CD4-positive, alpha-beta T cell treated with Interleukin-1 beta for 1 hour (primary cell): ENCODE results near the gene RNF224.
"Not testable (repeated sequence)": the region's sequence is repeated elsewhere in the genome, so short reads cannot be mapped to it uniquely, and the experiment has no call there.

Experiments
- DNase-seq, 2 donors: peaks; one replicate each; pipeline ENCODE4 v3.0.0-alpha.2; 2020 to 2022

The RNF224 gene

DNA sequence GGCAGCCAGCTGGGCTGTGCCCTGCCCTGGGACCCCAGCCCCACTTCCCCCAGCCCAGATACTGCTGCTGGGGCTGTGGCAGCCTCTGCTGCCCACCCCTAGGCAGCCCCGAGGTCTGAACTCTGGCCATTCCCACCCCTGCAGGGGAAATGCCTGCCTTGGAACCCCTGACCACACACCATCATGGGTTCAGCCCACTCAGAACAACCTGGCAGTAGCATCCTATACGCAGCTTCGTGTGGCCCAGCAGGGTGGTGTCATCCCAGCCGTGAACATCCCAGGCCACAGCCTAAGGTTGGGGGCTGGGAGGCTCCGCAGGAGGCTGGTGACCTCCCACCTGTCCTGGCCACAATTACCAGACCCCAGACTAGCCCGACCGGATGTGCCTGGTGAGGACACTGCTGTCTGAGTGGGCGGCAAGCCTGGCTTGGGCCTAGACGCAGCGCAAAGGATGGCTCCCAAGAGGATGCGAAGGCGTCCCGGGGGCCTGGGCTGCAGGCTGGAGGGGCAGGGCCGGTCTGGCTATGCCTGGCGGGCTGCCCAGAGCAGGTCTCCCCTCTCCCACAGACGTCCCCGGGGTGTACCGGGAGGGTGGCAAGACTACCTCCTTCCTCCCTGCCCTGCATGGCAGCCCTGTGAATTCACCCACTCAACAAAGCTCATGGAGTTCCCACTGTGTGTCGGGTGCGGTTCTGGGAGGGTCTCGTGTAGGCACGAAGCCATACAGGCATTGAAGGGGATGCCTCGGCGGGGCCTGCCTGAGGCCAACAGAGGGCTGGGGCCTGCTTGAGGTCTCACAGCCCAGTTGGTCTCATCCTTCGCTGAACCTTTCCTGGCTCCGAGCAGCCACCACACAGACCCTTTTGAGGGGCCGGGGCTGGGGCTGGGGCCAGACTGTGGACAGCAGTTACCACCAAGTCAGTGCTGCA, 1.9 kb downstream of the RNF224 start:
- DNase-seq = no peak

DNA sequence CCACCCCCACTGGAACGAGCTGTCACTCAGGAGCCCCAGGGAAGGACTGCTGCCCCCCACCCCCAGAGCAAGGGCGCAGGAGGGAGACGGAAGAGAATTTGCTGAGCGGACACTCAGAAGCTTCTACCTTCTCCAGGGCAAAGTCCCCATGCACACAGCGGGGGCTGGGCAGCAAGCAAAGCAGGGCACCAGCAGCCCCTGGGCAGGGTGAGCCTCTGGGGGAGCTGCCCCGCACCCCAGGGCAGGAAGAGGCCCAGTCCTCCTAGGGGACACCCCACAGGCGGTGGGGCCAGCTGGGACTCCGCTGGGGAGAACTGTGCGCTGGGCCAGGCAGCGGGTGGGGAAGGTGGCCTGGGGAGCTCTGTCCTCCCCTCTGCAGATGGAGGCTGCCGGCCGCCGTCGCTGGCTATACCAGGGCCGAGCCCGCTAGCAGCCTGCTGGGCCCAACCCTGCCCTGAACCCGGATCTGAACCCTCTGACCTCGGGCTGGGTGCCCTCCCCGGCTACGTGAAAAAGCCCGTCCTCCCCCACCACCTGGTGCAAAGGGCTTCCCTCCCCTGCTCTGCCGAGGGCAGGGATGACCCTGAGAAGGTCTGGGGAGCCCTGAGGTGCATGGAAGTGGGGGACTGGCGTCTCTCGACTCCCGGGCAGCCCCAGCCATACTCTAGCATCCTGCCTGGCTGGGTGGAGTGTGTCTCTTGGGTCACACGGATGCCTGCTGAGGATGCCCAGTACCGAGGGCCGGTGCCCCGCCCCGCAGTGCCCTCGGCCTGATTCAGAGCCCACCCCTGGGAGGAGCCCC, 2.8 kb downstream of the RNF224 start:
- DNase-seq = no peak

DNA sequence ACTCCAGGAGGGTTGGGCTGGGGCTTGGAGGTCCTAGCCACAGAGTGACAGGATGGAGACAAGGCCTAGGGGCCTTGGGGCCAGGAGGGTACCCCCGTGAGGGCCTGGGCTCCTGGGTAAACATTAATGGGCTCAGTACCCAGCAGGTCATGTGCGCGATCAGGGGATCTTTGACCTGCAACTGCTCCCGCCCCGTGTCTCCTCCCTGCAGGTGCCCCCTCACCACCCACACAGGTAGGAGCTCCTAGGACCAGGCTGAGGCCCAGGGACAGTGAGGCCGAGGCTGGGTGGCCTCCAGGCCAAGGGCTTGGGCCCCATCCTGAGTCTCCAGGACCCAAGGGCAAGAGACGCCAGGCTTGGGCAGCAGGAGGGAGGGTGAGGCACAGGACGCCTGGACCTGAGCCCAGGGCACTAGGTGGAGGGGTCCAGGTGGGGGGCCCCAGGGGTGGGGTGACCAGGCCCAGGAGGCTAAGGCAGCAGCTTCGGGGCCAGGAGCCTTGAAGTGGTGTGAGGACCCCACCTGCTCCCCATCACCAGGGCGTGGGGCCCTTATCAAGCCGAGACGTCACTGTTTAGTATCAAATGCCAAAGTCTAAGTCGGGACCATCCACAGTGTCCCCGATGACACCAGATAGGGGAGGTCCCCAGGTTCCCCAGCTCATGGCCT, 3.5 kb downstream of the RNF224 start, which contains the start of gene SLC34A3:
TSS of gene SLC34A3 (plus strand) at position 197 of the 667 bp plus-strand sequence. CDS start 802 bp downstream, outside the sequence.
- DNase-seq = no peak

DNA sequence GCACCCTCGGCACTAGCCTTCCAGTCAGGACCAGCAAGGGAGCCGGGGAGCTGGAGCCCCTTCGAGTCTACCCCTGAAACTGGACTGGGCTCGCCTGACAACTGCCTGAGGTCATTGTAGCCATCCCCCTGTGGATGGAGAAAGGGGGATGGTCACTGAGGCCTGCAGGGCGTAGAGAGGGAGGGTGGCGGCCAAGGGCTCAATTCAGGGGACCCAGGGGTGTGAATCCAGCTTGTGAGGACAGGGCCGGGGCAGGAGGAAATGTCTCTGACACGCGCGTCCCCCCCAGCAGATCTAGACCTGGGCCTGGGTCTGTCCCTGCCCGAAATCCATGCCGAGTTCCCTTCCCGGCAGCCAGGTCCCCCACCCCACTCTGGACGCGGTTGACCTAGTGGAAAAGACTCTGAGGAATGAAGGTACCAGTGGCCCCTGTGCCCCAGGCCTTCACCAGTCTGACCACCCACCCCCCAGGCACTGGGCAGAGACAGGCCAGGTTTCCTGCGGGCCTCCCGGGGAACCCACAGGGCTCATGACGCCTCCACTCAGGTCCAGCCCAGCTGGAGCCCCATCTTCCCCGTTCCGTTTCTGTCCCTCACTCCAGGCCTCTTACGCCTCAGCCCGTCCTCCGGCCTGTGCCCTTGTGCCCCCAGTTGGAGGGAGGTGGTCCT, 4.2 kb downstream of the RNF224 start:
- no peak for DNase-seq

DNA sequence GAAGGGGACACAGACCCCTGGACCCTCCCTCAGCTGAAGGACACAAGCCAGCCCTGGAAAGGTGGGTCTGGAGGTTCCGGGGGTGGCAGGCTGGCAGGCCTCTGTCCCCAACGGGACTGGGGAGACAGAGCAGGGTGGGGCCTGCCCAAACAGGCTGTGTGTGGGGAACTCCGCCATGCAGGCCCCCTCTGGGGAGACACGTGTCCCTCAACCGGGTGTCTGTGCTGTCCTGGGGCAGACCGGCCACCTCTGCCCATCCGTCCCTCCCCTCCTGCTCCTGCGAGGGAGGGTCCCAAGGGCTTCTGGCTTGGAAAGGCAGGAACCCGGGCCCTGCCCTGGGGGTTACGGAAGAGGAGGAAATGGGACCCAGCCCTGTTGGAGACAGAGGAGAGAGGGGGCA, 4.8 kb downstream of the RNF224 start:
- DNase-seq = no peak

DNA sequence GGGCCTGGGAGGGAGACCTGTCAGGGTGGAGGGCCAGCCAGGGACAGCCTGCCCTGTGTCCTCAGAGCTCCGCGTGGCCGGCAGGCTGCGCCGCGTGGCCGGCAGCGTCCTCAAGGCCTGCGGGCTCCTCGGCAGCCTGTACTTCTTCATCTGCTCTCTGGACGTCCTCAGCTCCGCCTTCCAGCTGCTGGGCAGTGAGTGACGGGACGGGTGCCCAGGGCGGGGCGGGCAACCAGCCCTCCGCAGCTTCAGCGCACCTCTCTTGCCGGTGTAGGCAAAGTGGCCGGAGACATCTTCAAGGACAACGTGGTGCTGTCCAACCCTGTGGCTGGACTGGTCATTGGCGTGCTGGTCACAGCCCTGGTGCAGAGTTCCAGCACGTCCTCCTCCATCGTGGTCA, 5.2 kb downstream of the RNF224 start:
- DNase-seq = no peak

DNA sequence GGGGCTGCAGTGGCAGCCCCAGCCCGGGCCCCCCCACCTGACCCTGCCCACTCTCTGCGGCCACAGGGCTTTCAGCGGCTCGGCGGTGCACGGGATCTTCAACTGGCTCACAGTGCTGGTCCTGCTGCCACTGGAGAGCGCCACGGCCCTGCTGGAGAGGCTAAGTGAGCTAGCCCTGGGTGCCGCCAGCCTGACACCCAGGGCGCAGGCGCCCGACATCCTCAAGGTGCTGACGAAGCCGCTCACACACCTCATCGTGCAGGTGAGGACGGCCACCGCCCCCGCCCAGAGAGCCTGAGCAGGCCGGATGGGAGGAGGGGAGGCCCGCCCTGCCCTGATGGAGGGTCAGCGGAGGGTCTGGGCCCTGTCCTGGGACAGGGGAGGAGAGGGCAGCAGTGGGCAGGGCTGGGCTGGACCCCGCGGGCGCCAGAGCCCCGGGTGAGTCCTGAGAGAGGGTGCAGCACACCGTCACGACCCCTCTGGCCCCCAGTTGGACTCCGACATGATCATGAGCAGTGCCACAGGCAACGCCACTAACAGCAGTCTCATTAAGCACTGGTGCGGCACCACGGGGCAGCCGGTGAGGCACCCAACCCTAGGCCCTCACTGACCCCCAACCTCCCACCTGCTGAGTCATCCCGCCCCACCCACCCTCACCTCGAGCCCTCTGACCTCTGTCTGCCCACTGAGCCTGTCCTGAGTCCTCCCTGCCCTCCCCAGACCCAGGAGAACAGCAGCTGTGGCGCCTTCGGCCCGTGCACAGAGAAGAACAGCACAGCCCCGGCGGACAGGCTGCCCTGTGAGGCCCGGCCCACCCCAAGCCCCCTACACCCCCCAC, 6.1 kb downstream of the RNF224 start:
- no peak for DNase-seq

DNA sequence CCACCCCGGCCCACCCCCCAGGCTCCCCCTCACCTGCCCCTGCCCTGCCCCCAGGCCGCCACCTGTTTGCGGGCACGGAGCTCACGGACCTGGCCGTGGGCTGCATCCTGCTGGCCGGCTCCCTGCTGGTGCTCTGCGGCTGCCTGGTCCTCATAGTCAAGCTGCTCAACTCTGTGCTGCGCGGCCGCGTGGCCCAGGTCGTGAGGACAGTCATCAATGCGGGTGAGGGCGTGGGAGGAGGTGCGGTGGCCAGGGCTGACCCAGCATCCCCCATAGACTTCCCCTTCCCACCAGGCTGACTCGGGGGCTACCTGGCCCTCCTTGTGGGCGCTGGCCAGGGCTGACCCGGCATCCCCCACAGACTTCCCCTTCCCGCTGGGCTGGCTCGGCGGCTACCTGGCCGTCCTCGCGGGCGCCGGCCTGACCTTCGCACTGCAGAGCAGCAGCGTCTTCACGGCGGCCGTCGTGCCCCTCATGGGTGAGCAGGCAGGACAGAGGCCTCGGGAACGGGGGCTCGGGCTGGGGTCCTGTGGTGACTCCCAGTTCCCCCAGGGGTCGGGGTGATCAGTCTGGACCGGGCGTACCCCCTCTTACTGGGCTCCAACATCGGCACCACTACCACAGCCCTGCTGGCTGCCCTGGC, 6.9 kb downstream of the RNF224 start:
- no peak for DNase-seq

DNA sequence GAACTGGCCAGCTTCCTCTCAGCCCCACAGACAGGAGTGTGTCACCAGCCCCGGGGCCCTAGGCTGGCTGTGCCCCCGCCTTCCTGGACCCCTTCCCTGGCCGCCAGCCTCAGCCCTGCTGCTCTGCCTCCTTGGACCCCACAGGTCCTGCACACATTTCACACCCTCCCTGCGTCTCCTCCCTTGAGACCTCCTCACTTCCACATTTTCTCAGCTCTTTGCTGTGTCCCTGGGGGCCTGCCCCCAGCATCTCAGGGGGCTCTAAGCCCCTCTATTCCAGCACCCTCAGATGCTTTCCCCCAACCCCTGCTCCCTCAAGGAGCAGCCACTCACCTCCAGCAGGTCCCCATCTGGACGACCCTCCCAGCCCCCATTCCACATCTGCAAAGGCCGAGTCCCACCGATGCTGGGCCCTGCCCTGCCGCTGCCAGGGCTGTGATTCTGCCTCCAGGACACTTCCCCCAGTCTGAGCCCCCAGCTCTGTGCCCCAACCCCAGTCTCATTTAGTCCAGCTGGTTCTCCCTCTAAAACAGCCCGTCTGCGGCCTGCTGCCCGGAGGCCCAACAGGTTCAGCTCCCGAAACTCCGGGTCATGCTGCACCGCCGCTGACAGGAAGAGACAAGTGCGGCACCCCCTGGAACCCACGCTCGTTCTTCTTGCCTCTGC, 7.6 kb downstream of the RNF224 start:
- DNase-seq = no peak

DNA sequence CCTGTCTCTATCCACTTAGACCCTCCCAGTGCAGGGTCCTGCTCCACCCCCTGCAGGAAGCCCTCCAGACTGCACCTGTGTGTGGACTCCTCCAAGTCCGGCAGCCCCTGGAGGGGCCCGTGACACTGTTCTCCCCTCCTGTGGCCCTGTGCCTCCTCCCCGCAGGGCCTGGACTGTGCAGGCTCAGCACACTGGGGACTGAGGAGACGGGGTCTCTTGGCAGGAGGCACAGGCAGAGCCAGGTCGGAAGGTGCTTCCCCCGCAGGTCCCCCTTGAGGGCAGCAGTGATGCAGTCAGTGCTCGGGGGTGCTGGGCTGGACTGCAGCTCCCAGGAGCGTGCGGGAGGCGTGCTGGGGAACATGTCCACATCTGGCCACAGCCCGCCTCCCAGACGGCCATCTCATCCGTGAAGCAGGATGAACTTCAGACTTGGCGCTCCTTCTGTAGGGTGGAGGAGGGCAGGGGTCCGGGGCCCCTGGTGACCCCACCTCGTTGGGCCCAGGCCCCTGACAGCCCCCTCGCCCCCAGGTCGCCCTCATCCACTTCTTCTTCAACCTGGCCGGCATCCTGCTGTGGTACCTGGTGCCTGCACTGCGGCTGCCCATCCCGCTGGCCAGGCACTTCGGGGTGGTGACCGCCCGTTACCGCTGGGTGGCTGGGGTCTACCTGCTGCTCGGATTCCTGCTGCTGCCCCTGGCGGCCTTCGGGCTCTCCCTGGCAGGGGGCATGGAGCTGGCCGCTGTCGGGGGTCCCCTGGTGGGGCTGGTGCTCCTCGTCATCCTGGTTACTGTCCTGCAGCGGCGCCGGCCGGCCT, 8.3 kb downstream of the RNF224 start:
- no peak for DNase-seq

DNA sequence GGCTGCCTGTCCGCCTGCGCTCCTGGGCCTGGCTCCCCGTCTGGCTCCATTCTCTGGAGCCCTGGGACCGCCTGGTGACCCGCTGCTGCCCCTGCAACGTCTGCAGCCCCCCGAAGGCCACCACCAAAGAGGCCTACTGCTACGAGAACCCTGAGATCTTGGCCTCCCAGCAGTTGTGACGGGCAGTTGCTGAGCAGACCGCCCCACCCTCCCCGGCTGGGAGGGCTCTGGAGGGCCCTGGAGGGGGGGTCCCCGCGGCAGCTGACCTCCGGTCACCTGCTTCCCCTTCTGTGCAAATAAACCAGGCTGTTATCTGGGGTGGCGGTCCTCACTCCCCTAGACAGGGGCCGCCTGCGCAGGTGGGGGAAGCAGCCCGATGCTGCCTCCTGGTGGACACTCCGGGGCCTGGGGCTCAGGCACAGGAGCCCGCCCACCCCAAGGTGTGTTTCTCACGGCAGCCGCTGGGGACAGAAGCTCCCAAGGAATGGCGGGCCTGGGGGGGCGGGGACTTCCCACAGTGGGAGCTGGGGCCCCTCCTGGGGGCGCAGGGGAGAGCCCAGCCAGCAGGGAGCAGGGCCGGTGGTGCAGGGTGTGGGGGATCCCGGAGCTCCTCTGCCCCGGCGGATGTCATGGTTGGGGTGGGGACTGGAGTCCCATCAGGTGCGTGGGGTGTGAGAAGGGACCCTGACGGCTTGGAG, 9.1 kb downstream of the RNF224 start:
- DNase-seq = peak; percentile 90 to 91

DNA sequence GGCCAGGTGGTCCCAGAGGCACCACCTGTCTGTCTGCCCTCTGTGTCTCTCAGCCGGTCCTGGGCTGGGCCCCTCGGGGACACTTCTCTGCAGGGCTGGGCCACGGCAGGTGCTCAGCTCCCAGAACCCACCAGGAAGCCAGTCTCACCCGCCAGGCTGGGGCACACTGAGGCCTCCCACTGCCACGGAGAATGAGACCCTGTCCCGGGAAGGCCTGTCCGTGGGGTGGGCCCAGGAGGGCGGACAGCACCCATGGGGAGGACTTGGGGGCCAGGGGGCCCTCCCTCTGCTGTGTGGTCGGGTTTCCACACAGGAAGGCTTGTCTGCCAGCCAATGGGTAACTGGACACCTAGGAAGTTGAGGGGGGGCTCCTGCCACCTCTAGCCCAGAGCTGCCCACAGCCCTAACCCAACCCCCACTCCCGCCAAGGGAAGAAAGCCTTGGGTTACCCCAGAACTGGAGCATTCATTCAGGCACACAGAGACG, 9.7 kb downstream of the RNF224 start:
- DNase-seq = no peak

DNA sequence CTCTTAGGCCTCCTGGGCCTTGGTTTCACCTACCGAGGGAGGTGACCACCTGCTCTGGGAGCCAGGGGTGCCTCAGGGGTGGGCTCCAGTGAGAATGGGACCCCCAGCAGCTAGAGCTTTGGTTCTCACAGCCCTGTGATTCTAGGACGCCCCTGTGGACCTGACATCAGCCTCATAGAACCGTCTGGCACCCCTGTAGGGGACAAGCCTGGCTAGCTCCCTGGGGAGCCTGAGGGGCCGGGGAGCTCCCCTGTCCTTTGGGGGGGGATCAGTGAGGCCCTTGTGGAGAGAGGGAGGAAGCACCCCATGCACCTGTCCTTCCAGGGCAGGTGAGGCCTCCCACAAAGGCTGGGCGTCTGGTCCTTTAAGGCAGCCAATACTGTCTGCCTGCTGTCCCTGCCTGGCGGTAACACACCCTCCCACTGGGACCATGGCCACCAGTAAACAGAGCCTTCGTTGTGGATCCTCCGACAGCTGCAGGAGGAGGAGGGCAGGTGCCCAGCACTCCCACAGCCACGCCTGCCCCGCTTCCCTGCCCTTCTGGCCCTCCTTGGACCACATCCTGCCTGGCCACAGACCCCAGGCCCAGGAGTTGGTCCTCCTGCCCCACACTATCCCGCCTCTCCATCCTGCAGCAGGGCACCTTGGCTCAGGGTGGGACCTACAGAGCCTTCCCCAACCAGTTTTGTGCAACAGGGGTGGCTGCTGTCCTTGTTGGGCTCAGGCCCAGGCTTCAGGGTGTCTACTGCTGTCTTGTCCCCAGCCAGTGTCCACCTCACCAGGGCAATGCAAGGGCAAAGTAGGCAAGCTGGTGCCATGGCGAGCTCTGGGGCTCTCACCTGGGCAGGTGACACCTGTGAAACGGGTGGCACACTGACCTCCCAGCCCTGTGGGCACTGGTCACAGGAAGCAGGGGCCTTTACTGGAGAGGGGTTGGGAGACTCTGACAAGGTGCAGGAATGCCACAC, 10.7 kb downstream of the RNF224 start:
- no peak for DNase-seq

DNA sequence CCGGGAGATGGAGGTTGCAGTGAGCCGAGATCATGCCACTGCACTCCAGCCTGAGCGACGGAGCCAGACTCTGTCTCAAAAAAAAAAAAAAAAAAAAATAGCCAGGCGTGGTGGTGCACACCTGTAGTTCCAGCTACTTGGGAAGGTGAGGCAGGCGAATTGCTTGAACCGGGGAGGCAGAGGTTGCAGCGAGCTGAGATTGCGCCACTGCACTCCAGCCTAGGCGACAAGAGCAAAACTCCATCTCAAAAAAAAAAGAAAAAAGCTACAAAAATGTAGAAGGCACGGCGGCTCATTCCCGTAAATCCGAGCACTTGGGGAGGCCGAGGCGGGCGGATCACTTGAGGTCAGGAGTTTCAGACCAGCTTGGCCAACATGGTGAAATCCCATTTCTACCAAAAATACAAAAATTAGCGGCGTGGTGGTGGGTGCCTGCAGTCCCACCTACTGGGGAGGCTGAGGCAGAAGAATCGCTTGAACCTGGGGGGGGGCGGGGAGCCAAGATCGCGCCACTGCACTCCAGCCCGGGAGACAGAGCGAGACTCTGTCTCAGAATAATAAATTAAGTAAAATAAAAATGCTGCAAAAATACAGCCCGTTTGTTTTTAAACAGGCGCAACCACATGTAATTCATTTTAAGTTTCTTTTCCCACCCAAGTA, 12.4 kb downstream of the RNF224 start:
- DNase-seq = not testable (repeated sequence)

DNA sequence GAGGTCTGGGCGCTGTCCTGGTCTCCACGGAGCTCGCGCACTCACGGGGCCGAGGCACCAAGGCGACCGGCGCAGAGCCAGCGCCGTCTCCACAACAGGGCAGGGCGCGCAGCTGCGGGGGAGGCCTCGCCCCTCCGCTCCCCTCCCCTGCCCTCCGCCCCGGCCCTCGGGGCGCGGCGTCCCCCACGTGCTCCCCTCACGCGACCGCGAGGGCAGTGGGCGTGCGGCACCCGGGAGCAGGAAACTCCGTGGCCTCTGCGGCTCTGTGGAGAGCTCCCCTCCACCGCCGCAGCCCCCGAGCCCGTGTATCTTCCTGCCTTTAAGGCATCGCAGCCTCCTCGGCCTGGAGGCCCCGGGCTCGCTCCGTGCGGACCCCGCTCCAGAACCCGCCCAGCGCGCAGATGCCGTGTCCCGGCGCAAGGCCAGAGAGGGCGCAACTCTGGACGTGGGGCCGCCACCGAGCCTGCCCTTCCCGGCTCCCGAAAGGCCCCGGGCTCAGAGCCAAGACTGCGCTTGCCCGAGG, 13.1 kb downstream of the RNF224 start:
- peak; percentile 74 to 77 for DNase-seq

DNA sequence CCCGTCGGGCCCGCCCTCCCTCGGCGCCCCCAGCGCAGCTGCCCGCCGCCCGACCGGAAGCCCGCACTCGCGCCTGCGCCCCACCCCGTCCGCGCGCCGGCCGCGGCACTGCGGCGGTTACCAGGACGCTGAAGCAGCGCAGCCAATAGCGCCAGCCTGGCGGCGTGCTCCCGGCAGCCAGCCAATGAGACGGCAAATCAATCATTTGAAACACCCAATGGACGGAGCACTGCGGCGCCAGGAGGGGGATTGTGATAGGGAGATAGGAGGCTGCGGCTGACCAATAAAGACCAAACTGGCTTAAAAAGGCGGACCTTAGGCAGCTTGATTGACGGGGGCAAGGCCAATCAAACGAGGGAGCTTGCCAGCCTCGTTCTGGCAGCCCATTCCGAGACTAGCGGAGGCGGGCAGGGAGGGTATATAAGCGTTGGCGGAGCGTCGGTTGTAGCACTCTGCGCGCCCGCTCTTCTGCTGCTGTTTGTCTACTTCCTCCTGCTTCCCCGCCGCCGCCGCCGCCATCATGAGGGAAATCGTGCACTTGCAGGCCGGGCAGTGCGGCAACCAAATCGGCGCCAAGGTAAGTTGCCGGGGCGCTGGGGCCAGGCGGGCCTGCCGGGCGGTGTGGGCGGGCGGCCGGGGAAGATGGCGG, 13.7 kb downstream of the RNF224 start, which contains the start of gene TUBB4B:
TSS of gene TUBB4B (plus strand) at position 447 of the 649 bp plus-strand sequence. CDS start at position 521, 74 bp downstream.
- peak; percentile 99 to 100 for DNase-seq
